Measurements from ENCODE around the gene TAF1. TPM values are rescaled to one million over a fixed set of nuclear protein-coding genes. Genes with fewer than 3 reads are reported as not detected.
"Not testable (repeated sequence)": the region's sequence is repeated elsewhere in the genome, so short reads cannot be mapped to it uniquely, and the experiment has no call there.

Gene TAF1
- total RNA-seq, 2 donors from 2014 or later: 24.4 to 38.9 TPM

GRCh38 chrX:71438750-71439149, 72.6 kb downstream of the TAF1 start:
- Histone ChIP-seq H3K27ac (no peak overlapping the region), H3K9me3 (no peaks in the 10 kb centered on the region), H3K27me3 (no peaks in the 10 kb centered on the region), H3K4me1 (no peaks in the 10 kb centered on the region), H3K36me3 (replicated peaks in 1 of 2; ENCODE audit: insufficient read depth in 1 of 2, low read depth in 2 of 2) (no peaks in the 10 kb centered on the region), H3K4me3 (no peak overlapping the region)
- intact Hi-C loops (cut with DNase I): no loop called here
- TF ChIP-seq, protein P1, sequence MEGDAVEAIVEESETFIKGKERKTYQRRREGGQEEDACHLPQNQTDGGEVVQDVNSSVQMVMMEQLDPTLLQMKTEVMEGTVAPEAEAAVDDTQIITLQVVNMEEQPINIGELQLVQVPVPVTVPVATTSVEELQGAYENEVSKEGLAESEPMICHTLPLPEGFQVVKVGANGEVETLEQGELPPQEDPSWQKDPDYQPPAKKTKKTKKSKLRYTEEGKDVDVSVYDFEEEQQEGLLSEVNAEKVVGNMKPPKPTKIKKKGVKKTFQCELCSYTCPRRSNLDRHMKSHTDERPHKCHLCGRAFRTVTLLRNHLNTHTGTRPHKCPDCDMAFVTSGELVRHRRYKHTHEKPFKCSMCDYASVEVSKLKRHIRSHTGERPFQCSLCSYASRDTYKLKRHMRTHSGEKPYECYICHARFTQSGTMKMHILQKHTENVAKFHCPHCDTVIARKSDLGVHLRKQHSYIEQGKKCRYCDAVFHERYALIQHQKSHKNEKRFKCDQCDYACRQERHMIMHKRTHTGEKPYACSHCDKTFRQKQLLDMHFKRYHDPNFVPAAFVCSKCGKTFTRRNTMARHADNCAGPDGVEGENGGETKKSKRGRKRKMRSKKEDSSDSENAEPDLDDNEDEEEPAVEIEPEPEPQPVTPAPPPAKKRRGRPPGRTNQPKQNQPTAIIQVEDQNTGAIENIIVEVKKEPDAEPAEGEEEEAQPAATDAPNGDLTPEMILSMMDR (IDR thresholded peaks at IDR 0.05): no peak
- TF ChIP-seq POLR2A (IDR thresholded peaks at IDR 0.05): no peak
- no peak for DNase-seq
- no peak for ATAC-seq
- 93 to 96% methylated on average over 6 of the region's 6 CpGs for WGBS, 2 donors

DNA sequence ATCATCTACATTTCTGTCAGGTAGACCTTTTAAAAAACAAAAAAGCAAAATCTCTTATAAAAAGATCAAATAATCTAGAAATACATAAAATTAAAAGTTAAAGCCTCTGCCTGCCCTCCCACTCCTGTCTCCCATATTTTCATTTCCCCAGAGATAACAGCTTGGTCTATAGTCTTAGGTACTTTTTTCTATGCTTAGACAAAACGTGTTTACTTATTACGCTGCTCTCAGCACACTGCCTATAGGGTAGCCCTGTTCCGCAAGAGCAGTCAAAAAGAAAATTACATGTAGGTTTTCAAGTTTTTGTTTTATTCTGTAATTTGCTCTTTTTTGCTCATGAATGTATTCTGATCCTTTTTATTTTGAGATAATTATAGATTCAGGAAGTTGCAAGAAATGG, 73.3 kb downstream of the TAF1 start:
- ATAC-seq: no peak
- 88 to 90% methylated on average over 3 of the region's 3 CpGs for WGBS, 2 donors
- no peaks in the 10 kb centered on the region for H3K4me1 ChIP-seq

DNA sequence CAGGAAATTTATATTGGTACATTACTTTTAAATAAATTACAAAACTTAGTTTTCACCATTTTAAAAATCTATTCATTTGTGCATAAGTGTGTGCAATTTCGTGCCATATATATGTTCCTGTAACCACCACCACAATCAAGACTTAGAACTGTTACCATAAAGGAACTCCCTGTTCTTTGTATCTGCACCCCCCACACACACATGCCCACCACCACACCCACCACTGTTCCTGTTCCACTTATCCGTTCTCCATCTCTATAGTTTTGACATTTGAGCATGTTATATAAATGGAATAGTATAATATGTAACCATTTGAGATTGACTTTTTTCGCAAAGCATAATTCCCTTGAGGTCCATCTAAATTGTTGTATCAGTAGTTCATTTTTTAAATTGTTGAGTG, 73.7 kb downstream of the TAF1 start:
- Histone ChIP-seq H3K9me3 (no peaks in the 10 kb centered on the region), H3K4me3 (no peak overlapping the region), H3K27me3 (no peaks in the 10 kb centered on the region), H3K27ac (no peak overlapping the region), H3K36me3 (replicated peaks in 1 of 2; ENCODE audit: insufficient read depth in 1 of 2, low read depth in 2 of 2) (no peaks in the 10 kb centered on the region), H3K4me1 (no peaks in the 10 kb centered on the region)
- intact Hi-C loops (cut with DNase I): no loop called here
- no peak for TF ChIP-seq POLR2A (IDR thresholded peaks at IDR 0.05)
- TF ChIP-seq, protein P1 (IDR thresholded peaks at IDR 0.05): no peak
- 72 to 84% methylated on average over 3 of the region's 3 CpGs for WGBS, 2 donors
- ATAC-seq: no peak
- no peak for DNase-seq

More for the DNA sequence above, 73.3 kb downstream of the TAF1 start:
- Histone ChIP-seq H3K9me3 (no peaks in the 10 kb centered on the region), H3K27ac (no peak overlapping the region), H3K4me3 (no peak overlapping the region), H3K36me3 (replicated peaks in 1 of 2; ENCODE audit: insufficient read depth in 1 of 2, low read depth in 2 of 2) (no peaks in the 10 kb centered on the region), H3K27me3 (no peaks in the 10 kb centered on the region)
- intact Hi-C loops (cut with DNase I): no loop called here
- no peak for DNase-seq
- TF ChIP-seq, protein P1 (IDR thresholded peaks at IDR 0.05): no peak

DNA sequence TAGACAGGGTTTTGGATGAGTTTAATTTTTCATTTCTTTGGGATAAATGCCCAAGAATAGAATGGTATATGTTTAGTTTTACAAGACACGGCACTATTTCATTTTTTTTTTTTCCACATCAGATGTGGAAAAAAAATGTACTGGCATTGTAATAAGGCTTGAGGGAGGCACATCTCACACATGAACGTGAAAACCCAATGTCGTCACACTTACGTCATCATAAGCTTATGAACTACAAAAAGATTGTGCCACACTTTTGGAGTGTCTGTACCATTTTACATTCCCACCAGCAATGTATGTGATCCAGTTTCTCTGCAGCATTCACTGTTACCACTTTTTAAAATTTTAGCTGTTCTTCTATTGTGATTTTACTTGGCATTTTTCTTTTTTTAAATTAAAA, 74.2 kb downstream of the TAF1 start:
- DNase-seq: no peak
- ATAC-seq: no peak
- TF ChIP-seq, protein P1 (IDR thresholded peaks at IDR 0.05): no peak
- TF ChIP-seq POLR2A (IDR thresholded peaks at IDR 0.05): no peak
- Histone ChIP-seq H3K27ac (no peak overlapping the region), H3K9me3 (no peaks in the 10 kb centered on the region), H3K4me3 (no peak overlapping the region), H3K36me3 (replicated peaks in 1 of 2; ENCODE audit: insufficient read depth in 1 of 2, low read depth in 2 of 2) (no peaks in the 10 kb centered on the region), H3K4me1 (no peaks in the 10 kb centered on the region), H3K27me3 (no peaks in the 10 kb centered on the region)
- intact Hi-C loops (cut with DNase I): no loop called here
- 85 to 95% methylated on average over 4 of the region's 4 CpGs for WGBS, 2 donors

DNA sequence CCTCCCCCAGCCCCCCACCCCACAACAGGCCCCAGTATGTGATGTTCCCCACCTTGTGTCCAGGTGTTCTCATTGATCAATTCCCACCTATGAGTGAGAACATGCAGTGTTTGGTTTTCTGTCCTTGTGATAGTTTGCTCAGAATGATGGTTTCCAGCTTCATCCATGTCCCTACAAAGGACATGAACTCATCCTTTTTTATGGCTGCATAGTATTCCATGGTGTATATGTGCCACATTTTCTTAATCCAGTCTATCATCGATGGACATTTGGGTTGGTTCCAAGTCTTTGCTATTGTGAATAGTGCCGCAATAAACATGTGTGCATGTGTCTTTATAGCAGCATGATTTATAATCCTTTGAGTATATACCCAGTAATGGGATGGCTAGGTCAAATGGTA, 75.7 kb downstream of the TAF1 start:
- not testable (repeated sequence) for DNase-seq, ATAC-seq
- 93% methylated on average over 2 of the region's 2 CpGs; no CpG with 5 or more reads in 1 of the 2 donors for WGBS, 2 donors

More for the DNA sequence above, 75.7 kb downstream of the TAF1 start:
- H3K27me3 ChIP-seq; H3K9me3 ChIP-seq; H3K27ac ChIP-seq; H3K4me1 ChIP-seq; H3K36me3 ChIP-seq (replicated peaks in 1 of 2; ENCODE audit: insufficient read depth in 1 of 2, low read depth in 2 of 2); intact Hi-C loops (cut with DNase I); H3K4me3 ChIP-seq: not testable (repeated sequence)

All from body of pancreas (tissue), 4 donors.